ENCODE measurements around the gene XAF1. TPM values are rescaled to one million over a fixed set of nuclear protein-coding genes. Genes with fewer than 3 reads are reported as not detected.
A peak's percentile ranks its signal among the peaks of the same experiment; 100 is the strongest.

The XAF1 gene
- total and polyA plus RNA-seq, 3 experiments from 2014 or later, result 5.8 to 45.8 (median 5.8) TPM

DNA sequence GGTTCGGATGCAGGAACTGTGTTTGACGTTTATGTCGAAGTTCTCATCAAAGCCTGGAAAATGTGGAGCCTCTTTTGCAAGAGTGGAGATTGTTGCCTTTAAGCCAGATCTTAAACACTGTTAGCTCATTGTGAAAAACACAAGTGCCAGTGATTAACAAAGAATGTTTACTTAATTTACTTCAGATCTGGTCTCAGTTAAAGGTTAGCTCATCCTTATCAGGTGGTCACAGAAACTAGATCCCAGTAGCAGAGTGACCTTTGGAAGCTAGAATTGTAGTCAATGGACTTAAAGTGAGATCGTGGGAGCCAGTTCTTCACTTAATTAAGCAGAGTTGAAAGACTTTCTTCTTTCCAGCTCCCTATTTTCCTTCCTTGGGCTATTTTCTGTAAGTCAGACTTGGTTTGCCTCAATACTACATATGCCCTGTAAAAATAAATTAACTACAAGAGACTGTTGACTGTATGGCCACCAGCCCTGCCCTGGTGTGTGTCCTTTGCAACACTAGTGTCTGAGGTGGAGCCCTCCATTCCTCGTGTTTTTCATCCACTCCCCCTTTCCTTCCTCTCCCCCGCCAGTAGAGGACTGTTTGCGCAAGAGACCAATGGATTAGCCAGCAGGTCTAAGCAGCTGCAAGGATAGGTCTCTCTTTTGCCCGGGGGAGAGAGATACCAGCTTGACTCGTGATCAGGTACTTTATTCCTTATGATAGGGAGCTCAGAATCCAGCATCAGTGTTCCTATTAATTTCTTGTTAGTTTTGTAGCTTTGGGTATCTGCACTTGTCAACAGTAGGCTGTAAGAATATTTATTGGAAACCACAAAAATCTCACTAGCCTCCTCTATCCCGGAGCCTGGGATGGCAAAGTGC lies 40.4 kb downstream of the XAF1 start:
- Histone ChIP-seq H3K4me1 (ENCODE audit: insufficient read depth, low read length) (no peaks in the 10 kb centered on the region), H3K27me3 (ENCODE audit: insufficient read depth, low read length, poor library complexity, severe bottlenecking) (no peaks in the 10 kb centered on the region), H3K27ac (ENCODE audit: low read depth, low read length) (no peak overlapping the region), H3K9me3 (ENCODE audit: low read length) (no peaks in the 10 kb centered on the region), H3K36me3 (ENCODE audit: insufficient read depth, low read length) (no peaks in the 10 kb centered on the region), H3K4me3 (ENCODE audit: low read length) (no peak overlapping the region)
- H3K4me3 Mint-ChIP-seq, result no peak overlapping the region
- H3K9me3 Mint-ChIP-seq, result no peaks in the 10 kb centered on the region
- CTCF ChIA-PET, result interaction anchor here (0.8 kb wide), 1 partner anchor 130 kb away, joined by 3 read pairs; no protein-coding TSS in a partner anchor
- no peak for DNase-seq
- H3K4me1 Mint-ChIP-seq, result no peaks in the 10 kb centered on the region
- H3K27ac Mint-ChIP-seq, result peak overlapping the region in 1 of 8 donors; percentile 19
- H3K36me3 Mint-ChIP-seq, result no peaks in the 10 kb centered on the region
- H3K27me3 Mint-ChIP-seq, result peaks cover 16 to 37% of the 10 kb centered on the region in 2 donors
- POLR2A ChIA-PET, result no interaction called here

DNA sequence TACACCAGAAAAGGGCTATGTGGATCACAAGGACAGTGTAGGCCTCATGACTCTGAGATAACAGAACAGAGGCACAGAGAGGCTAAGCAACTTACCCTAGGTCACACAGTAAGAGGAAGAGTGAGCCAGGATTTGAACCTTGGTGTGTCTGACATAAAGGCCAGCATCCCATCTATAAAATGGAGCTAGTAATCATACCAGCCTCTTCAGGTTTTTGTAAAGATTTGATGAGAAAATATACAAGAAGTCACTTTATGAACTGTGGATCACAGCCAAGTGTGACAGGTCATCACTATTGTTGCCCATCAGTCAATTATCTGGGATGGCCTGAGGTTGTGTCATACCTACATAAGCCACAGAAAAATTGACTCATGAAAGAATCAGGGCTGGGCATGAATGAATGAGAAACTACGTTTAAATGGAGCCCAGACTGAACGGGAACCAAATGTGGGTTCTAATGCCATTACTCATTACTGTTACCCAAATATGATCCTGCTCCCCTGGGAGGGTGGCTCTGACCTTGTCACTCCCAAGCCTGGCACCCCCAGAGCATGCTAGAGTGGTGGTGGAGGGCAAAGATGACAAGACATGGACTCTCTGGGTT lies 41.1 kb downstream of the XAF1 start:
- POLR2A ChIA-PET, result no interaction called here
- Mint-ChIP-seq H3K9me3 (no peaks in the 10 kb centered on the region), H3K27ac (no peak overlapping the region), H3K36me3 (no peaks in the 10 kb centered on the region), H3K4me1 (no peaks in the 10 kb centered on the region), H3K27me3 (peaks cover 12 to 32% of the 10 kb centered on the region in 2 donors), H3K4me3 (no peak overlapping the region)
- CTCF ChIA-PET, result interaction anchor here (0.8 kb wide), 1 partner anchor 131 kb away, joined by 3 read pairs; no protein-coding TSS in a partner anchor
- no peak overlapping the region for H3K4me3 ChIP-seq (ENCODE audit: low read length)
- no peaks in the 10 kb centered on the region for H3K9me3 ChIP-seq (ENCODE audit: low read length)
- no peak for DNase-seq
- H3K4me1 ChIP-seq (ENCODE audit: insufficient read depth, low read length), result no peaks in the 10 kb centered on the region
- H3K27me3 ChIP-seq (ENCODE audit: insufficient read depth, low read length, poor library complexity, severe bottlenecking), result no peaks in the 10 kb centered on the region
- no peaks in the 10 kb centered on the region for H3K36me3 ChIP-seq (ENCODE audit: insufficient read depth, low read length)
- H3K27ac ChIP-seq (ENCODE audit: low read depth, low read length), result no peak overlapping the region

DNA sequence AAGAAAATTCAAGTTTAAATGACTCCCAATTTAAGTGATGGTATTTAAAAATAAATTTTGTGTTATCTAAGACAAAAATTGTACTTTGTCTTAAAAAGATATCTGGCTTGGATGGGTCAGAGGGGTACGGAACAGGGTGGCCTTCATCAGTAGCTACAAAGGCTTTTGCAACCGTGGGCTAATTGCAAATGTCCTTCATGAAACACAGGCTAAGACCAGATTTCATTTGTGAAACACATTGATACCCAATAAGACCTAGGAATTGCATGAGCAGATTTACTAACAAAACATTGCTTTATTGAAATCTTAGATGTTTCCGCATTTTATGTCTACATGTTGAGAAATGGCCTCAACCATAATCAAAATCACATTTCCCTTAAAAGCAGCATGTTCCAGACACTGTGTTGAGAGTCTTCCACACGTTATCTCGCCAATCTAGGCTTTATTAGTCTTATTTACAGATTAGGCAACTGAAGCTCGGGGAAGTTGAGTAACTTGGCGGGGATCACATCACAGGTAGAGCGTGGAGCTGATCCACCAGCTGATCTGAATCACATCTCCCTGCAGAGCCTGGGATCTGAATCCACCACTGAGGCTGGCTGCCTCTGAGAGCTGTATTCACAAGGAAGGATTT lies 42.0 kb downstream of the XAF1 start:
- Mint-ChIP-seq H3K9me3 (no peaks in the 10 kb centered on the region), H3K27me3 (peaks cover 5 to 25% of the 10 kb centered on the region in 2 donors), H3K4me3 (no peak overlapping the region), H3K36me3 (no peaks in the 10 kb centered on the region), H3K27ac (no peak overlapping the region), H3K4me1 (no peaks in the 10 kb centered on the region)
- Histone ChIP-seq H3K36me3 (ENCODE audit: insufficient read depth, low read length) (no peaks in the 10 kb centered on the region), H3K9me3 (ENCODE audit: low read length) (no peaks in the 10 kb centered on the region), H3K4me1 (ENCODE audit: insufficient read depth, low read length) (no peaks in the 10 kb centered on the region), H3K4me3 (ENCODE audit: low read length) (no peak overlapping the region), H3K27me3 (ENCODE audit: insufficient read depth, low read length, poor library complexity, severe bottlenecking) (no peaks in the 10 kb centered on the region), H3K27ac (ENCODE audit: low read depth, low read length) (no peak overlapping the region)
- ChIA-PET CTCF (interaction anchor here (1.3 kb wide), 1 partner anchor 131 kb away, joined by 5 read pairs; no protein-coding TSS in a partner anchor), POLR2A (no interaction called here)
- DNase-seq, result no peak

DNA sequence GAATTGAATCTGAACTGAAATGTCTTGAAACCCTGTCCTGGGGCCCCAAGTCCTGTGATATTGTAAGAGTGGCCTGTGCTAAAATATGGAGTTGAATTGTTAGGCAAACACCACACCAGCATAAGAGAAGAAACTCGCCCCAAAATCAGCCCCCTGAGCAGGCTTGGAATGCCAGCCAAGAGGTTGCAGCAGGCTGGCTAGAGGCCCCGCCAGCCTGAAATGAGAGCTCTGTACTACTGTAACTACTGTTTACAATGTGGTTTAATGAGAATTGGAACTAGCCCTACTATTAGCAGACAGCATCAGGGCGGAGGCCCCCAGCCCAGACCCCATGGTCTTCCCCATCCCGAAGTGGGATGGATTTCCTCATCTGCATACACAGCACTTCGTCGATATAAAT lies 43.9 kb downstream of the XAF1 start:
- H3K27me3 Mint-ChIP-seq, result peaks cover 3 to 19% of the 10 kb centered on the region in 2 donors
- no peaks in the 10 kb centered on the region for H3K27me3 ChIP-seq (ENCODE audit: insufficient read depth, low read length, poor library complexity, severe bottlenecking)
- H3K9me3 ChIP-seq (ENCODE audit: low read length), result no peaks in the 10 kb centered on the region
- no peak for DNase-seq
- H3K27ac Mint-ChIP-seq, result no peak overlapping the region
- H3K4me1 Mint-ChIP-seq, result no peaks in the 10 kb centered on the region
- POLR2A ChIA-PET, result no interaction called here
- no peaks in the 10 kb centered on the region for H3K36me3 ChIP-seq (ENCODE audit: insufficient read depth, low read length)
- CTCF ChIA-PET, result no interaction called here
- H3K4me1 ChIP-seq (ENCODE audit: insufficient read depth, low read length), result no peaks in the 10 kb centered on the region
- H3K4me3 Mint-ChIP-seq, result peak overlapping the region in 1 of 7 donors; percentile 29
- no peaks in the 10 kb centered on the region for H3K36me3 Mint-ChIP-seq
- no peak overlapping the region for H3K4me3 ChIP-seq (ENCODE audit: low read length)
- H3K27ac ChIP-seq (ENCODE audit: low read depth, low read length), result no peak overlapping the region
- no peaks in the 10 kb centered on the region for H3K9me3 Mint-ChIP-seq

- Mint-ChIP-seq H3K4me1 (no peaks in the 10 kb centered on the region), H3K4me3 (no peak overlapping the region), H3K27ac (peak overlapping the region in 1 of 8 donors; percentile 60), H3K9me3 (no peaks in the 10 kb centered on the region), H3K27me3 (peaks cover 7 to 16% of the 10 kb centered on the region in 2 donors), H3K36me3 (no peaks in the 10 kb centered on the region)
- H3K4me3 ChIP-seq (ENCODE audit: low read length), result no peak overlapping the region
- no peaks in the 10 kb centered on the region for H3K27me3 ChIP-seq (ENCODE audit: insufficient read depth, low read length, poor library complexity, severe bottlenecking)
- DNase-seq, result no peak
- no peaks in the 10 kb centered on the region for H3K36me3 ChIP-seq (ENCODE audit: insufficient read depth, low read length)
- H3K4me1 ChIP-seq (ENCODE audit: insufficient read depth, low read length), result no peaks in the 10 kb centered on the region
- H3K9me3 ChIP-seq (ENCODE audit: low read length), result no peaks in the 10 kb centered on the region
- ChIA-PET POLR2A (no interaction called here), CTCF (interaction anchor here (1.1 to 1.8 kb wide), 3 partner anchors 133 to 328 kb away, joined by 3 to 8 read pairs (median 5); no protein-coding TSS in a partner anchor)
- H3K27ac ChIP-seq (ENCODE audit: low read depth, low read length), result no peak overlapping the region
These were observed 44.7 kb downstream of the XAF1 start for GRCh38 chr17:6800422-6801027.

GRCh38 chr17:6811510-6811909 lies 55.7 kb downstream of the XAF1 start:
- H3K36me3 Mint-ChIP-seq, result peaks cover 0 to 8% (median 0%) of the 10 kb centered on the region in 3 donors
- Histone ChIP-seq H3K9me3 (ENCODE audit: low read length) (no peaks in the 10 kb centered on the region), H3K27ac (ENCODE audit: low read depth, low read length) (no peak overlapping the region), H3K36me3 (ENCODE audit: insufficient read depth, low read length) (no peaks in the 10 kb centered on the region), H3K4me1 (ENCODE audit: insufficient read depth, low read length) (no peaks in the 10 kb centered on the region), H3K4me3 (ENCODE audit: low read length) (no peak overlapping the region), H3K27me3 (ENCODE audit: insufficient read depth, low read length, poor library complexity, severe bottlenecking) (no peaks in the 10 kb centered on the region)
- H3K27ac Mint-ChIP-seq, result no peak overlapping the region
- ChIA-PET CTCF (no interaction called here), POLR2A (no interaction called here)
- peaks cover 0 to 3% (median 0%) of the 10 kb centered on the region in 5 donors for H3K9me3 Mint-ChIP-seq
- no peaks in the 10 kb centered on the region for H3K4me1 Mint-ChIP-seq
- DNase-seq, result no peak
- no peak overlapping the region for H3K4me3 Mint-ChIP-seq
- H3K27me3 Mint-ChIP-seq, result peaks cover 5 to 41% of the 10 kb centered on the region in 2 donors

DNA sequence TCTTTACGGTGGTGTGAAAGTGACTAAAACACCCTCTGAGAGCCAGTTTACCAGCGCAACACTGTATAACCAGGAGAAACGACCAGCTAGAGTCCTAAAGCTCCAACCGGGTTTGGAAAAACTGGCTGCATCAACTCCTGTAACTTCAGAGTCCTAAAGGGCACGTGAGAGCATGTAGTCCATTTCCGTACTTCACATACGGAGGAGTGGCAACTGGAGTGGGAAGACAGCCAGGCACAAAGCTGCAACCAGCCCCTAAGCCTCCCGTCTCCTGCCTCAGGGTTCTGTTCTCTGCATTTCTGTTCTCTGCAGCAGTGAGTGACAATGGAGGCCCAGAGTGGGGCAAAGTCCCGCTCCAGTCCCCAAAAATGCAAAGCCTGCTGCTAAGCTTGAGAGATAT lies 56.4 kb downstream of the XAF1 start:
- Mint-ChIP-seq H3K27ac (no peak overlapping the region), H3K36me3 (peaks cover 0 to 8% (median 0%) of the 10 kb centered on the region in 3 donors), H3K27me3 (peaks cover 4 to 46% of the 10 kb centered on the region in 2 donors), H3K4me1 (no peaks in the 10 kb centered on the region), H3K9me3 (peaks cover 0 to 5% (median 0%) of the 10 kb centered on the region in 5 donors), H3K4me3 (no peak overlapping the region)
- Histone ChIP-seq H3K4me3 (ENCODE audit: low read length) (no peak overlapping the region), H3K9me3 (ENCODE audit: low read length) (no peaks in the 10 kb centered on the region), H3K36me3 (ENCODE audit: insufficient read depth, low read length) (no peaks in the 10 kb centered on the region), H3K27me3 (ENCODE audit: insufficient read depth, low read length, poor library complexity, severe bottlenecking) (no peaks in the 10 kb centered on the region), H3K4me1 (ENCODE audit: insufficient read depth, low read length) (no peaks in the 10 kb centered on the region), H3K27ac (ENCODE audit: low read depth, low read length) (no peak overlapping the region)
- DNase-seq, result no peak
- POLR2A ChIA-PET, result no interaction called here
- CTCF ChIA-PET, result no interaction called here
